Glutamatergic neuron (in vitro differentiated cells): Measurements from ENCODE around the gene TCEA2. TPM values are rescaled to one million over a fixed set of nuclear protein-coding genes. Genes with fewer than 3 reads are reported as not detected.
A peak's percentile ranks its signal among the peaks of the same experiment; 100 is the strongest.

Source experiments
- DNase-seq: peaks from one replicate; pipeline ENCODE4 v3.0.0; 2022
- H3K27ac Mint-ChIP-seq: one replicate; pipeline ENCODE4 v1.8.0; 2020; ENCODE audit warnings: mild to moderate bottlenecking, mixed read lengths, inconsistent platforms; ENCODE audit not compliant: unreplicated experiment
- H3K27me3 Mint-ChIP-seq: one replicate; pipeline ENCODE4 v1.8.0; 2020; ENCODE audit warnings: mild to moderate bottlenecking, moderate library complexity, mixed read lengths, inconsistent platforms; ENCODE audit not compliant: unreplicated experiment
- H3K36me3 Mint-ChIP-seq: one replicate; pipeline ENCODE4 v1.8.0; 2020; ENCODE audit warnings: mild to moderate bottlenecking, mixed read lengths, inconsistent platforms; ENCODE audit not compliant: unreplicated experiment
- H3K4me1 Mint-ChIP-seq: one replicate; pipeline ENCODE4 v1.8.0; 2020; ENCODE audit warnings: mild to moderate bottlenecking, low read depth, mixed read lengths, inconsistent platforms; ENCODE audit not compliant: unreplicated experiment
- H3K4me3 Mint-ChIP-seq: one replicate; pipeline ENCODE4 v1.8.0; 2020; ENCODE audit warnings: mild to moderate bottlenecking, mixed read lengths, inconsistent platforms; ENCODE audit not compliant: unreplicated experiment
- H3K9me3 Mint-ChIP-seq: one replicate; pipeline ENCODE4 v1.8.0; 2020; ENCODE audit warnings: mild to moderate bottlenecking, moderate library complexity, mixed read lengths, inconsistent platforms; ENCODE audit not compliant: unreplicated experiment
- total RNA-seq: library from RNA; stranded (reverse); fragmentation: NEBNext Ultra II Directional; extraction: Animal tissue kit (Norgen Biotek cat#: 25700); gene quantifications from one replicate; pipeline ENCODE4 v1.2.1, GENCODE V29; 2021; ENCODE audit not compliant: unreplicated experiment
- TF ChIP-seq, protein P1 (sequence below): fragments of 200-600 bp; sonication (generic); IDR thresholded peaks from one replicate; pipeline ENCODE4 v1.5.0; 2021; ENCODE audit not compliant: partially characterized antibody, unreplicated experiment

Gene TCEA2
- total RNA-seq, 1 donor from 2014 or later: 102 TPM

DNA sequence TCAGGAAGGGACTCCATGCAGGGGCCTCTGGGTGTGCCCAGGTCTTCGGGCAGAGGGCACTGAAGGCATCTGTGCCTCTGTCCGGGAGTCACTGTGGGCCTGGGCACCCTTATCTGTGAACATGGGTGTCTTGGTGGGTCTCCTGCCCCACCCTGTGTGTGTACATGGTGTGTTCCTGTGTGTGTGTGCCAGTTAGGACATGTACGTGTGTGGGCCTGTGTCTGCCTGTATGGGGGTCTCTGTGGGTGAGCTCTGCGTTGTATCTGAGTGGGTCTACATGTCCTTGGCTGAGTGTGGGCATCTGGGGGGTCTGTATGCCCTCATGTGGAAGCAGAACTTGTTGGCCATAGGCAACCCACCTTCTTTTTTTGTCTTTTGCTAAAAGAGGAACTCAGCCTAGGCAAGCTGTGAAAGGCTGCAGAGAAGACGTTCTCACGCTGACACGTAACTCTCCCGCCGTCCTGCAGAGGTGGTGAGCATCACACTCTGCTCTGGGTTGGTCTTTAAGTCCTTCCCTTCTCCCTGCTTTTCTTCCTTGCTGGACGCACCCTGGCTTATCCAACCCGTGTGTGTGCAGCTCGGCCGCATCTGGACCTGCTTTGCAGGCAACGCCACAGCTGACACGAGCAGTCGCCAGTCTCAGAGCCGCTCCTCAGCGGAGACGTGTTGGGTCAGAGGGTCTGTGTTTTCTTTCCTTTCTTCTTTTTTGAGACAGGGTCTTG, 44.9 kb downstream of the TCEA2 start:
- H3K4me1 Mint-ChIP-seq: peaks cover 12% of the 10 kb centered on the region
- H3K9me3 Mint-ChIP-seq: peaks cover 10% of the 10 kb centered on the region
- peak; percentile 17 for DNase-seq
- no peak overlapping the region for H3K27ac Mint-ChIP-seq
- H3K36me3 Mint-ChIP-seq: no peaks in the 10 kb centered on the region
- TF ChIP-seq, protein P1, sequence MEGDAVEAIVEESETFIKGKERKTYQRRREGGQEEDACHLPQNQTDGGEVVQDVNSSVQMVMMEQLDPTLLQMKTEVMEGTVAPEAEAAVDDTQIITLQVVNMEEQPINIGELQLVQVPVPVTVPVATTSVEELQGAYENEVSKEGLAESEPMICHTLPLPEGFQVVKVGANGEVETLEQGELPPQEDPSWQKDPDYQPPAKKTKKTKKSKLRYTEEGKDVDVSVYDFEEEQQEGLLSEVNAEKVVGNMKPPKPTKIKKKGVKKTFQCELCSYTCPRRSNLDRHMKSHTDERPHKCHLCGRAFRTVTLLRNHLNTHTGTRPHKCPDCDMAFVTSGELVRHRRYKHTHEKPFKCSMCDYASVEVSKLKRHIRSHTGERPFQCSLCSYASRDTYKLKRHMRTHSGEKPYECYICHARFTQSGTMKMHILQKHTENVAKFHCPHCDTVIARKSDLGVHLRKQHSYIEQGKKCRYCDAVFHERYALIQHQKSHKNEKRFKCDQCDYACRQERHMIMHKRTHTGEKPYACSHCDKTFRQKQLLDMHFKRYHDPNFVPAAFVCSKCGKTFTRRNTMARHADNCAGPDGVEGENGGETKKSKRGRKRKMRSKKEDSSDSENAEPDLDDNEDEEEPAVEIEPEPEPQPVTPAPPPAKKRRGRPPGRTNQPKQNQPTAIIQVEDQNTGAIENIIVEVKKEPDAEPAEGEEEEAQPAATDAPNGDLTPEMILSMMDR: no peak
- H3K4me3 Mint-ChIP-seq: peak overlapping the region; percentile 20
- peaks cover 13% of the 10 kb centered on the region for H3K27me3 Mint-ChIP-seq

DNA sequence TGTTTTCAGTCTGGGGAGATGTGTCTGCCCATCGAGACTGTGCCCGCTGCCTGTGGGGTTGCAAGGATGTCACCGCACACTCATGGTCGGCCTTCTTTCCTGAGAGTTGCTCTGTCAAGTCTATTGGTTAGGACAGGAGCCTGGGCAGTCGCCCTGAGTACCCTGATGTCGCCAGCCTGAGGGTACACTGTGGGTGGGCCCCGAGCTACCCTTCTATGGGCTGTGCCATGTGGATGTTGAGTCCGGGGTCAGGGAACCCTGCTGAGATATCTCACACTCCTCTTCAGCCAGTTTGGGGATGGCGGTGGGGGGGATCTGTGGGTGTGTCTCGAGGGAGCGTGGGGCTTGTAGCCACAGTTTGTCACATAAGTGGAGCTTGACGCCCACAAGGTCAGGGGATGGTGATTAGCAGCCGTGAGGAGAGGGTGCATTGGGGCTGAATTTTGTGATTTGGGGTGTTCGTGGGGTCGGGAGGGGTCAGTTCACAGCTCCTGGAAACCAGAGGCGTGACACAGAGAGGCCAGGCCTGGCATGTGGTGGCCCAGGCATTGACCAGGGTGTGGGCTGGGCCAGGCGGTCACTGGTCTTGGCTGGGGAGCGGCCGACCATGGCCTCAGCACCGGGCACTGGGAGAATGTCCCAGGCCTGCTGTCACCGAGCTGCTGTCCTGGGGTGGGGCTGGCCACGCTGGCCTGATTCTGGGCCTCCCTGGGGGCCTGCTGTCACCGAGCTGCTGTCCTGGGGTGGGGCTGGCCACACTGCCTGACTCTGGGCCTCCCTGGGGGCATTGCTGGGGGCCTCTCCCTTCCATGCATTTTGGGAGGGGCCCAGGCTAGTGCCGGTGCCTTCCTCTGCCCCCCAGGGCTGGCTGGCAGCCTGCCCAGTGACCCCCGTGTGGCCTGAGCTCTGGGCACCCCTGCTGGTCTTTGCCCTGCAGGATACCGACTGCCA, 46.0 kb downstream of the TCEA2 start:
- H3K27me3 Mint-ChIP-seq: peaks cover 10% of the 10 kb centered on the region
- DNase-seq: peak; percentile 12
- H3K4me1 Mint-ChIP-seq: peaks cover 15% of the 10 kb centered on the region
- no peak overlapping the region for H3K4me3 Mint-ChIP-seq
- H3K27ac Mint-ChIP-seq: peak overlapping the region; percentile 29
- H3K36me3 Mint-ChIP-seq: no peaks in the 10 kb centered on the region
- TF ChIP-seq, protein P1: no peak
- H3K9me3 Mint-ChIP-seq: peaks cover 8% of the 10 kb centered on the region

DNA sequence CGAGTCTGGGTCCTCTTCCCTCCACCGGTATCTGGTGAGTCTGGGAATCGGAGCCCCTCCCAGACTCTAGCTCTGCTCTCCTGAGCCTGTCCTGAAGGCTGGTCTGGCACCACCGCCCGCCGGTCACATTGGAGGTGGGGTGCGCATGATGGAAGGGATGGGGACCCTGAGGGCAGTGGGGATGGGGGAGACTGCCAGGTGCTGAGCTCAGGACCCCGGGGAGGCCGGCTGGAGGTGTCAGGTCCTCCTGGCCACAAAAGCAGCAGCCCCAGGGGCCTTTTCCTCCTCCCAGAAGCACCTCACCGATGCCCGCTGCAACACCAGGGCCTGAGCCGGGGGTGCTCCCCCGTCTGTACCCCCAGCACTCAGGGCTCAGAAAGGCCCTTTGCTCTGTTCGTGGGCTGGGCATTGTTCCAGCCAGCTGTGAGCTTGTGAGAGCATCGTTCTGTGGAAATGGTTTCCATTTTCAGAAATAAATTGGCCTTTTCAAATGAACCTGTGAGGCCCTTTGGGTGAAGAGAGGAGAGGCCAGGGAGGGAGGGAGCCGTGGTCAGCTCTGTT, 46.9 kb downstream of the TCEA2 start:
- peak; percentile 14 for DNase-seq
- TF ChIP-seq, protein P1: no peak
- H3K36me3 Mint-ChIP-seq: no peaks in the 10 kb centered on the region
- H3K4me3 Mint-ChIP-seq: no peak overlapping the region
- H3K27ac Mint-ChIP-seq: no peak overlapping the region
- H3K27me3 Mint-ChIP-seq: peaks cover 10% of the 10 kb centered on the region
- H3K9me3 Mint-ChIP-seq: peaks cover 8% of the 10 kb centered on the region
- peaks cover 15% of the 10 kb centered on the region for H3K4me1 Mint-ChIP-seq

DNA sequence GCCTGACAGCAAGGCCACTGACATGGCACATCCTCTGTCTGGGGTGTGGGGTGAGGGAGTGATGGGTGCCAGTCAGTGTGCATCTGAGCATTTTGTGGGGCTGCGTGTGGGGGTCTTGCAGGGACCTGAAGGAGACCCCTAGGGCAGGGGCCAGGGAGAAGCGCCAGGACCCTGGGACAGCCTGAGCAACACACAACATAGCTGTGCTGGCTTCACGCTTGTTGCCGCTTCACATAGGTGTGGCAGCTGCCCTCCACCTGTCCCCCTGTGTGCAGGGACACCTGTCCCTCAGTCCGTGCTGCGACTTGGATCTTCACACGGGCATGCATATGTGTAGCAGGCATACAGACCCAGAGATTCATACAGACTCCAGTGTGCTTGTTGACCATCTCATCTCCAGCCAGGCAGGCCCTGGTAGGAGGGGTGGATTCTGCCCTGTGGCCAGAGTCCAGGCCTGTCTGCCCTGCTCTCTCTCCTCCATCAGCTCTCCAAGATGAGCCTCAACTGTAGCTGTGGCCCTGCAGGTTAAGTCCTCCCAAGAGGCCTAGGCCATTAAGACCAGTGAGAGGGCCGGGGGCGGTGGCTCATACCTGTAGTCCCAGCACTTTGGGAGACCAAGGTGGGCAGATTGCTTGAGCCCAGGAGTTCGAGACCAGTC, 47.5 kb downstream of the TCEA2 start:
- peak; percentile 14 for DNase-seq
- peaks cover 8% of the 10 kb centered on the region for H3K9me3 Mint-ChIP-seq
- H3K4me3 Mint-ChIP-seq: no peak overlapping the region
- peaks cover 15% of the 10 kb centered on the region for H3K4me1 Mint-ChIP-seq
- H3K27me3 Mint-ChIP-seq: peaks cover 10% of the 10 kb centered on the region
- H3K27ac Mint-ChIP-seq: peak overlapping the region; percentile 59
- TF ChIP-seq, protein P1: no peak
- no peaks in the 10 kb centered on the region for H3K36me3 Mint-ChIP-seq
